IMR-90 (cell line): ENCODE data around the gene ABAT.

Source experiments
- BHLHE40 ChIP-seq: fragments of 150-350 bp; IDR thresholded peaks from 2 replicates; pipeline ENCODE4 v1.6.1; 2016; ENCODE audit warnings: mild to moderate bottlenecking, low read depth, low read length
- CEBPB ChIP-seq: IDR thresholded peaks from 2 replicates; pipeline ENCODE4 v1.6.1; 2012; ENCODE audit warnings: low read depth, low read length, improper control_type of control experiment
- FOS ChIP-seq: fragments of 150-350 bp; IDR thresholded peaks from 2 replicates; pipeline ENCODE4 v1.6.1; 2016; ENCODE audit warnings: low read depth, low read length
- MAFK ChIP-seq: IDR thresholded peaks from 2 replicates; pipeline ENCODE4 v1.6.1; 2012; ENCODE audit warnings: low read depth, low read length, improper control_type of control experiment
- MAZ ChIP-seq: IDR thresholded peaks from 2 replicates; pipeline ENCODE4 v1.6.1; 2012; ENCODE audit warnings: low read depth, mild to moderate bottlenecking, low read length, improper control_type of control experiment, moderate library complexity, borderline replicate concordance
- MXI1 ChIP-seq: IDR thresholded peaks from 2 replicates; pipeline ENCODE4 v1.6.1; 2012; ENCODE audit warnings: low read depth, mild to moderate bottlenecking, low read length, moderate library complexity, borderline replicate concordance
- POLR2A ChIP-seq: IDR thresholded peaks from 2 replicates; pipeline ENCODE4 v1.6.1; 2012; ENCODE audit warnings: mild to moderate bottlenecking, low read depth, low read length
- RAD21 ChIP-seq: IDR thresholded peaks from 2 replicates; pipeline ENCODE4 v1.6.1; 2012; ENCODE audit warnings: low read length, improper control_type of control experiment
- RCOR1 ChIP-seq: IDR thresholded peaks from 2 replicates; pipeline ENCODE4 v1.6.1; 2012; ENCODE audit warnings: mild to moderate bottlenecking, low read length, improper control_type of control experiment; ENCODE audit not compliant: insufficient replicate concordance
- RFX5 ChIP-seq: IDR thresholded peaks from 2 replicates; pipeline ENCODE4 v1.8.0; 2012; ENCODE audit warnings: low read depth, mild to moderate bottlenecking, low read length, moderate library complexity
- SMC3 ChIP-seq: fragments of 150-350 bp; IDR thresholded peaks from 2 replicates; pipeline ENCODE4 v1.6.1; 2016; ENCODE audit warnings: low read depth, mild to moderate bottlenecking, antibody characterized with exemption, low read length, moderate library complexity
- TF ChIP-seq, protein P1 (sequence below): conservative IDR thresholded peaks from 2 replicates; pipeline ENCODE4 v1.5.1; 2012; ENCODE audit warnings: mild to moderate bottlenecking, low read depth, low read length, improper control_type of control experiment
- TF ChIP-seq, protein P2 (sequence below): fragments of 150-350 bp; IDR thresholded peaks from 2 replicates; pipeline ENCODE4 v1.6.1; 2017; ENCODE audit warnings: mild to moderate bottlenecking, antibody characterized with exemption, low read length, low read depth
- TF ChIP-seq, protein P3 (sequence below): fragments of 150-350 bp; IDR thresholded peaks from 2 replicates; pipeline ENCODE4 v1.6.1; 2016; ENCODE audit warnings: low read depth, mild to moderate bottlenecking, low read length, moderate library complexity, borderline replicate concordance

DNA sequence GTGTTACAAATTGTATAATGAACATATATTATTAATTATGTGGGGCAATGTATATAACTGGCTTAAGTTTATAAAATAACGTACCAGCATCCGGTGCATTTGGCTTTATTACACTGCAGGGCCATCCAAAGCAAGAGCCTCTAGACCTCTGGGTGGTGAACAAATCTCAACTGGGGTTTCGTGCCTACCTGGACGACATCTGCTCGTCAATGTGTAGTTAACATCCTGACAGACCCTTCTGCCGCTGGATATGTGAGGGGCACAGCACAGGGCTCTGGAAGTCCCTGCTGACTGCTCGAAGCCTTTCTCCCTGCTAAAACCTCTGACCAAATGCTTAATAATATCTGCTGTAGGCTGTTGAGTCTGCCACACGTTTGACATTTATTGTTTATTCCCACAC is 120.7 kb downstream of the ABAT start:
- TF ChIP-seq, protein P1, sequence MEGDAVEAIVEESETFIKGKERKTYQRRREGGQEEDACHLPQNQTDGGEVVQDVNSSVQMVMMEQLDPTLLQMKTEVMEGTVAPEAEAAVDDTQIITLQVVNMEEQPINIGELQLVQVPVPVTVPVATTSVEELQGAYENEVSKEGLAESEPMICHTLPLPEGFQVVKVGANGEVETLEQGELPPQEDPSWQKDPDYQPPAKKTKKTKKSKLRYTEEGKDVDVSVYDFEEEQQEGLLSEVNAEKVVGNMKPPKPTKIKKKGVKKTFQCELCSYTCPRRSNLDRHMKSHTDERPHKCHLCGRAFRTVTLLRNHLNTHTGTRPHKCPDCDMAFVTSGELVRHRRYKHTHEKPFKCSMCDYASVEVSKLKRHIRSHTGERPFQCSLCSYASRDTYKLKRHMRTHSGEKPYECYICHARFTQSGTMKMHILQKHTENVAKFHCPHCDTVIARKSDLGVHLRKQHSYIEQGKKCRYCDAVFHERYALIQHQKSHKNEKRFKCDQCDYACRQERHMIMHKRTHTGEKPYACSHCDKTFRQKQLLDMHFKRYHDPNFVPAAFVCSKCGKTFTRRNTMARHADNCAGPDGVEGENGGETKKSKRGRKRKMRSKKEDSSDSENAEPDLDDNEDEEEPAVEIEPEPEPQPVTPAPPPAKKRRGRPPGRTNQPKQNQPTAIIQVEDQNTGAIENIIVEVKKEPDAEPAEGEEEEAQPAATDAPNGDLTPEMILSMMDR: no peak
- TF ChIP-seq FOS: no peak
- no peak for TF ChIP-seq RAD21
- no peak for TF ChIP-seq POLR2A
- TF ChIP-seq, protein P2, sequence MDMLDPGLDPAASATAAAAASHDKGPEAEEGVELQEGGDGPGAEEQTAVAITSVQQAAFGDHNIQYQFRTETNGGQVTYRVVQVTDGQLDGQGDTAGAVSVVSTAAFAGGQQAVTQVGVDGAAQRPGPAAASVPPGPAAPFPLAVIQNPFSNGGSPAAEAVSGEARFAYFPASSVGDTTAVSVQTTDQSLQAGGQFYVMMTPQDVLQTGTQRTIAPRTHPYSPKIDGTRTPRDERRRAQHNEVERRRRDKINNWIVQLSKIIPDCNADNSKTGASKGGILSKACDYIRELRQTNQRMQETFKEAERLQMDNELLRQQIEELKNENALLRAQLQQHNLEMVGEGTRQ: no peak
- TF ChIP-seq SMC3: no peak
- TF ChIP-seq CEBPB: no peak
- no peak for TF ChIP-seq BHLHE40
- no peak for TF ChIP-seq RFX5
- no peak for TF ChIP-seq MAFK
- no peak for TF ChIP-seq MAZ
- TF ChIP-seq, protein P3, sequence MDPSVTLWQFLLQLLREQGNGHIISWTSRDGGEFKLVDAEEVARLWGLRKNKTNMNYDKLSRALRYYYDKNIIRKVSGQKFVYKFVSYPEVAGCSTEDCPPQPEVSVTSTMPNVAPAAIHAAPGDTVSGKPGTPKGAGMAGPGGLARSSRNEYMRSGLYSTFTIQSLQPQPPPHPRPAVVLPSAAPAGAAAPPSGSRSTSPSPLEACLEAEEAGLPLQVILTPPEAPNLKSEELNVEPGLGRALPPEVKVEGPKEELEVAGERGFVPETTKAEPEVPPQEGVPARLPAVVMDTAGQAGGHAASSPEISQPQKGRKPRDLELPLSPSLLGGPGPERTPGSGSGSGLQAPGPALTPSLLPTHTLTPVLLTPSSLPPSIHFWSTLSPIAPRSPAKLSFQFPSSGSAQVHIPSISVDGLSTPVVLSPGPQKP: no peak
- no peak for TF ChIP-seq MXI1
- TF ChIP-seq RCOR1: no peak
